Fibroblast of skin of scalp (primary cell): ENCODE measurements around the gene TEPSIN.

Experiments
- DNase-seq: peaks from one replicate; pipeline ENCODE4 v3.0.0-alpha.2; 2013

TEPSIN gene

DNA sequence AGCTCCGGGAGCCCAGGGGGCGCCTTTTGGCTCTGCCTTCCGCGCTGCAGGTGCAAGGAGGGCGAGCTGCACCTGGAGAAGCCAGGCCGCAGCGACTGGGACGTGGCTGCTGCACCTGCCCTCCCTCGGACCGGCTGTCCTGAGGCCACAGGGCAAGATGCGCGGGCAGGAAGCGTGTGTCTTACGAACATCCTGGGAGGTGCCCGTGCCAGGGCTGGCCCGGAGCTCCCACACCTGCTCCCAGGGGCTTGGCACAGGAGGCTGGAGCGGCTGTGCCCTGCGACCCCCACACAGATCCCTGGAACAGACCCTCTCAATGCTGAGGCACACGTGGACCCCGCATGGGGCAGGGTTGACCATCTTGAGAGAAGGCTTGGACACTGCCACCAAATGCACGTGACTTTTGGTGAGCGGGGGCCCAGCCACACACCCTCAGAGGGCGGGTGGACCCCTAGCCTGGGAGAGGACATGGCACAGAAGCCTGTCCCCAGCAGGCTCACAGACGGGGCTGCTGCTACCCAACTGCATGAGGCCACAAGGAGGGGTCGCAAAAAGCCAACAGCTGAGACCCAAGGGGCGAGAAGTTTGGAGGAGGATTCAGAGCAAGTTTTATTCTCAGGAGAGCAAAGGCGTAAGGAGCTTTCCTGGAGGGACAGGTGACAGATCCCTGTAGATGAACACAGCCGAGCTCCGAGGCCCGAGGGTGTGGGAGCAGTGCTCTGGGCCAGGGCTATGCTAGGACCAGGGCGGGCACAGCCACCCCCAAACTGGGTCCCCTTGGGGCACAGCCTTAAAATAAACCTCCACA, 11.6 kb upstream of the TEPSIN start:
- DNase-seq: no peak

GRCh38 chr17:81249223-81250040, 10.6 kb upstream of the TEPSIN start:
- DNase-seq: no peak

DNA sequence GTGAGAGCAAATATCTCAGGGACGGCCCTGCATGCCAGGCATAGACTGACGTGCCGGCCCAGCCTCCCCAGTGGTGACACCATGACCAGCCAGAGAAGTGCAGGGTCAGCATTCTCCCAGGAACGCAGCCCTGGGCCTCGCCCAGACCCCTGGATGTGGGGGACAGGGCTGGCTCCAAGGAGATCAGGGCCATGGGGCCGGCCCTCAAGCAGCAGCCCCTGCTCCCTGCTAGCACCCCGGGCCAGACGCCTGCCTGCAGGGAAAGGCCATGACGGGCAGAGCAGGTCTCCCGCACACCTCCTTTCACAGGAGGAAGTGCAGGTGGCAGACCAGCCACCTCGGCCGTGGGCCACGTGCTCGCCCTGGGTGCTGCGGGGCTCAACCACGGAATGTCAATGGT, 9.8 kb upstream of the TEPSIN start:
- no peak for DNase-seq

GRCh38 chr17:81247339-81247990, 8.6 kb upstream of the TEPSIN start:
- DNase-seq: no peak

DNA sequence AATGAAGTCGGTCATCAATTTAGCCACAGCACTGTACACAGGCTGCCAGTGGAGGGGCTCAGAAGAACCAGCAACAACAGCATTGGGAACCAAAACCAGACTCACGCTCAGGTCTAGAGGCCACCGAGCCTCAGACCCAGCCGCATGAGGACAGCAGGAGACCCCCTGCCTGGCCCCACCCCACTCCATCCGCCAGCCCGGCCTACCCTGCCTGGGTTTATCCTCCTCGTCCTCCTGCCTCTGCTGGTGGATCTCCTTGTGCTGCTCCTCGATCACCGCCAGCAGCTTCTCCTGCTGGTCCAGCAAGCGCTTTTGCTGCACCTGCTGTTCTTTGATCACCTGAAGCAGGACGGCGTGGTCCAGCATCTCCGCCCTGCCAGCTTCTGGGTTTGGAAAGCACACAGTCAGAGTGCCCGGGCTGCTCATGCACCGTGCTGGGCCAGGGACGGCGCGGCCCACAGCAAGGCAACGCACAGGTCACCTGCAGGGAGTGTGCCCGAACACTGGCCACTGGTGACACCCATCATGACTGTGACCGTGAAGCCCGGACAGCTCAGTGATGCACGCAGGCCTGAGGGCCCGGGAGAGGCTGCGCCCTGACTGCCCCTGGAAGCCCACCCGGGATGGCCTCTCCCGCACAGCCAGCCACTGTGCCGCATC, 8.0 kb upstream of the TEPSIN start:
- DNase-seq: no peak

- DNase-seq: no peak
Measured at GRCh38 chr17:81246343-81246670, 7.5 kb upstream of the TEPSIN start.

GRCh38 chr17:81245665-81246342, 6.9 kb upstream of the TEPSIN start:
- no peak for DNase-seq

GRCh38 chr17:81245024-81245664, 6.3 kb upstream of the TEPSIN start:
- DNase-seq: no peak

DNA sequence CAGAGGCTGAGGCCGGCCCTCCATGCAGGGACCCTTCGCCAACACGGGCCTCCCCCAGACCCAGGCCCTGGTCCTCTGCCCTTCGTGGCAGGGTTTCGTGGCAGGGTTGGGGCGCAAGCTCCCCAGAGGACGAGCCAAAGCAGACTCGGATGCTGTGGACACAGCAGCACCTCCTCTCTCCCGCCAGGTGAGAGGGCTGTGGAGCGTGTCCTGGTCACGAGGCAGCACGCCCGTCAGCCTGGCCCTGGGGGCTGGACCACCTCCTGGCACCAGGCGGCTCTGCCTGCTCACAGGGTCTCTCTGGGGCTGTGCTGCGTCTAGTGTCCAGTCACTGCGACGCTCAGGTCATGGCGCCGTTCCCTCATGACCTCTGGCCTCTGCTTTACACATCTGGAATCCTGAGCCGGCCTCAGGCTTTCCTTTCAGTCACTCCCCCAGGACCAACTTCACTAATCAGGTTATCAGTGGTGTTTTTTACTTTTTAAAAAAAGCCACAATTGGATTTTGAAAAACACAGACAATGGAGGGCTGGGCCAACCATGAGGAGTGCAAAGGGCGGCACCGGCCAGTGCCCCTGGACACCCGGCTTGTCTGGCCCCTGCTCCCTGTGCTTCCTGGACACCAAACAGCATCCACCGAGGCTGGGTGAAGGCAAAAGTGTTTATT, 5.6 kb upstream of the TEPSIN start:
- no peak for DNase-seq

- DNase-seq: no peak
Measured at GRCh38 chr17:81243333-81243664, 4.4 kb upstream of the TEPSIN start.

GRCh38 chr17:81242421-81243332, 3.8 kb upstream of the TEPSIN start:
- no peak for DNase-seq

DNA sequence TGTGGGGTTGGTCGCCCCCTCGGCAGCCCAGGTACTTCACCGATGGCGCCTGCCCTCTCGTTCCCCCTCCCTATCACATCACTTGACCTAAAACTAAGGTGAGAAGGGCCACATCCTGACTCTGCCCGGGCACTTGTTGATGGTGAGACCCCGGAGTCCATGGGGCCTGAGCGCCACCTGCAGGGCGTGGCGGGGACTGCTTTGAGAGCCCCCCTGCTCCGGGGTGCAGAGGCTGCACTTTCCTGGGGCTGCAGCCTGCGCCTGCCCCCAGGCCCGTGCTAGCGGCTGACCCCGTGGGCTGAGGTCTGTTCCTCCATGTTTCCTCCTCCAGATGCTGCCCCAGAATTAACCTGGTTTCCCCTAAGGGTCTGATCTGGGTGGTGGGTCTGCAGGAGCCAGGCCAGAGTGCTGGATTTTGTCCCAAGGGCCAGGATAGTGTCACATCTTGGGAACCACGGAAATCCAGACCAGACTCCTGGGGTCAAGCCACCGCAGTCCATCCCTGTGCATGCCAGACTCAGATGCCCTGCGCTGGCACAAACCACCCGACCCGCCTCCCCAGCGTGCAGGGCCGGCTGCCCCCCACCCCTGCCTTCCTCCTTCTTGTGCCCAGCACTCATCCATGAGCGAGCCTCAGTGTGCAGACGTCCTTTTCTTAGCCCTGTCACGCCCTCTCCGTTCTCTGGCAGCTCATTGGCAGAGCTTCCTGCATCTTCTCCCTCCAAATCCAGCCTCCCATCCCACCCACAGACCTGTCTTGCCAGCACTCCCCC, 3.0 kb upstream of the TEPSIN start:
- DNase-seq: peak; percentile 46

DNA sequence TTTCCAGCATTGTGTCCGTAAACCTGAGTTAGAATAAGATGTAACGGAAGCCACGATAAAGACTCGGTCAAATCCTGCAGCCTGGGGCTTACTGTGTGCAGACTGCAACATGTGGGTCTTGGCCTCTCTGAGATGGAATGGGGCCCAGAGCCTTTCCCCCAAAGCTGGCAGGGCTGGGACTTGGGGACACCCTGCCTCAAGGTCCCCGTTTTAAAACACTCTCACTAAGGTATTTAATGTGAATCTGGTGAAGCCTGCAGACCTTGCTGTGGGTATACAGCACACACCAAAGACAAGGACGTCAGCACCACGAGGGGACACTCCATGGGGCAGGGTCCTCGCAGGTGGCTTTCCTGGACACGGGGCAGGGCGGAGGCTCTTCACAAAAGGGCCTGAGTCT, 2.3 kb upstream of the TEPSIN start:
- DNase-seq: no peak

DNA sequence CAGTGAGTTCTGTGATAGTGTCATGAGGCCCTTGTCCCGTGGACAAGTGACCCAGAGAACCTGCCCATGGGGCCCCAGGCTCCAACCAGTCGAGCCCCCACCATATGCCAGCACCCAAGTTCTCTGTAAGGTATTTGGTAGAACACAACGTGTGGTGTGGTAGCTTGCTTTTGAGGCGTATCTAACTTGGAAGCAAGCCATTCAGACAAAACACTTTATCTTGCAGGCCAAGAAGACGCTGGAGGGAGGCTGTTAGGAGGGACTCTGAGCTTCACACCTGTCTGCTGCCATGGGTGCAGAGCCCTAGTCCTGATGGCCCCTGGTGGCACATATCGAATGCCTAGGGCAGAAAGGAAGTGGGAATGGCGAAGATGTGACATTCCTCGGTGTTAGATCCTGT, 1.9 kb upstream of the TEPSIN start:
- DNase-seq: no peak

- DNase-seq: no peak
Measured at GRCh38 chr17:81239714-81240555, 1.1 kb upstream of the TEPSIN start.

DNA sequence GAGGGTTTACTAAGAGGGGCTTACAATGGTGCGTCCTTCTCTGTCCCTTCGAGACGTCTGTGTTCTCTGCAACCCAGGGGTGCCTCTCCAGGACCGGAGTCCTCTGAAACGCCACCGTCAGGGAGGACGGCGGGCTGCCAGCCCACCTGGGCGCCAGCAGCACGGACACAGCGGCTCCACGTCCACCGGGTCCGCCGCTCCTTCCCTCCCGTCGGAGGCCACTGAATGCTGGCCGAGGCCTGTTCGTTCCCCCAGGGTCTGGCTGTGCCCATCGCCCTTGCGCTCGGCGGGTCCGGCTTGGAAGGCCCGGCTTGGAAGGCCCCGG, 403 bp downstream of the TEPSIN start:
- DNase-seq: no peak

- DNase-seq: no peak
Measured at GRCh38 chr17:81237591-81238489, 1.0 kb downstream of the TEPSIN start.

GRCh38 chr17:81236784-81237183, 2.1 kb downstream of the TEPSIN start:
- no peak for DNase-seq
